ENCODE results near the gene OLFML1.

OLFML1 gene

GRCh38 chr11:7545611-7546010 lies 60.3 kb downstream of the OLFML1 start:
- DNase-seq (ENCODE audit: low spot score) = no peak
- TF ChIP-seq, protein P1, sequence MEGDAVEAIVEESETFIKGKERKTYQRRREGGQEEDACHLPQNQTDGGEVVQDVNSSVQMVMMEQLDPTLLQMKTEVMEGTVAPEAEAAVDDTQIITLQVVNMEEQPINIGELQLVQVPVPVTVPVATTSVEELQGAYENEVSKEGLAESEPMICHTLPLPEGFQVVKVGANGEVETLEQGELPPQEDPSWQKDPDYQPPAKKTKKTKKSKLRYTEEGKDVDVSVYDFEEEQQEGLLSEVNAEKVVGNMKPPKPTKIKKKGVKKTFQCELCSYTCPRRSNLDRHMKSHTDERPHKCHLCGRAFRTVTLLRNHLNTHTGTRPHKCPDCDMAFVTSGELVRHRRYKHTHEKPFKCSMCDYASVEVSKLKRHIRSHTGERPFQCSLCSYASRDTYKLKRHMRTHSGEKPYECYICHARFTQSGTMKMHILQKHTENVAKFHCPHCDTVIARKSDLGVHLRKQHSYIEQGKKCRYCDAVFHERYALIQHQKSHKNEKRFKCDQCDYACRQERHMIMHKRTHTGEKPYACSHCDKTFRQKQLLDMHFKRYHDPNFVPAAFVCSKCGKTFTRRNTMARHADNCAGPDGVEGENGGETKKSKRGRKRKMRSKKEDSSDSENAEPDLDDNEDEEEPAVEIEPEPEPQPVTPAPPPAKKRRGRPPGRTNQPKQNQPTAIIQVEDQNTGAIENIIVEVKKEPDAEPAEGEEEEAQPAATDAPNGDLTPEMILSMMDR (IDR thresholded peaks at IDR 0.05; ENCODE audit: extremely low read depth, insufficient read depth, missing control alignments) = no peak
- in situ Hi-C loops (cut with MboI; ENCODE audit: low pct_unique_long_range_greater_than_20kb, low sequenced_read_pairs, unreplicated experiment) = no loop called here

- no peak for DNase-seq (ENCODE audit: low spot score)
- in situ Hi-C loops (cut with MboI; ENCODE audit: low pct_unique_long_range_greater_than_20kb, low sequenced_read_pairs, unreplicated experiment) = no loop called here
- TF ChIP-seq, protein P1 (IDR thresholded peaks at IDR 0.05; ENCODE audit: extremely low read depth, insufficient read depth, missing control alignments) = no peak
Measured at GRCh38 chr11:7546324-7546791, 61.1 kb downstream of the OLFML1 start.

DNA sequence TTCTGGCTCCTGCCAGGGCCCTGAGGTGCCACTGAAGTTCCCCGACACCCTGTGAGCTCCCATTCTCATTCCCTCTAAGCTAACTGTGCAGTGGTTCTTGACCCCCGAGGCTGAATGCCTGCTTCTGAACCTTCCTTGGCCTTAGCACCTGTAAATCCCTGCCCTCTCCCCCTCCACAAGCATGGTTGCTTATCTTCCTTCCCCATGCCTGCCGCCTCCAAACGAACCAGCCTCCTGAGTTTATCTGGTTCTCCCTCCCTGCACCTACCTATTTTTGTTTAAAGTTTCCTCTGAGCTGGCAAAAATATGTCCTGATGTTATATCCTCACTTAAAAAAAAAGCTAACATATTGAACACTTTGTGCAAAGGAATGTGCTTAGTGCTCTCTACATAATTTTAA lies 62.4 kb downstream of the OLFML1 start:
- no peak for DNase-seq (ENCODE audit: low spot score)
- TF ChIP-seq, protein P1 (IDR thresholded peaks at IDR 0.05; ENCODE audit: extremely low read depth, insufficient read depth, missing control alignments) = no peak
- in situ Hi-C loops (cut with MboI; ENCODE audit: low pct_unique_long_range_greater_than_20kb, low sequenced_read_pairs, unreplicated experiment) = no loop called here

- DNase-seq (ENCODE audit: low spot score) = peak; percentile 28
- TF ChIP-seq, protein P1 (IDR thresholded peaks at IDR 0.05; ENCODE audit: extremely low read depth, insufficient read depth, missing control alignments) = peak; percentile 73
- in situ Hi-C loops (cut with MboI; ENCODE audit: low pct_unique_long_range_greater_than_20kb, low sequenced_read_pairs, unreplicated experiment) = no loop called here
Measured at GRCh38 chr11:7548659-7549274, 63.5 kb downstream of the OLFML1 start.

GRCh38 chr11:7549681-7550080 lies 64.4 kb downstream of the OLFML1 start:
- no peak for DNase-seq (ENCODE audit: low spot score)
- in situ Hi-C loops (cut with MboI; ENCODE audit: low pct_unique_long_range_greater_than_20kb, low sequenced_read_pairs, unreplicated experiment) = no loop called here
- TF ChIP-seq, protein P1 (IDR thresholded peaks at IDR 0.05; ENCODE audit: extremely low read depth, insufficient read depth, missing control alignments) = no peak

- no peak for DNase-seq (ENCODE audit: low spot score)
- in situ Hi-C loops (cut with MboI; ENCODE audit: low pct_unique_long_range_greater_than_20kb, low sequenced_read_pairs, unreplicated experiment) = no loop called here
- TF ChIP-seq, protein P1 (IDR thresholded peaks at IDR 0.05; ENCODE audit: extremely low read depth, insufficient read depth, missing control alignments) = no peak
Measured at GRCh38 chr11:7551571-7551970, 66.3 kb downstream of the OLFML1 start.

Data from GM13977 (cell line).